Transverse colon (tissue), 4 donors: Measurements from ENCODE around the gene ST6GALNAC5. TPM values are rescaled to one million over a fixed set of nuclear protein-coding genes. Genes with fewer than 3 reads are reported as not detected.

Source experiments
- DNase-seq: peaks from one replicate; pipeline ENCODE4 v3.0.0-alpha.2; 2019
- H3K27ac ChIP-seq, 4 donors: fragments of 200-600 bp; sonication (generic); 2 replicates each; pipeline ENCODE4 v1.5.1; 2016 to 2018; ENCODE audit warnings: inconsistent platforms in 4 of 4
- H3K27me3 ChIP-seq: fragments of 200-600 bp; sonication (generic); 2 replicates; pipeline ENCODE4 v1.5.1; 2017; ENCODE audit warnings: inconsistent platforms
- H3K36me3 ChIP-seq, 4 donors: fragments of 200-600 bp; sonication (generic); 2 replicates each; pipeline ENCODE4 v1.5.1; 2017 to 2019; ENCODE audit warnings: inconsistent platforms in 4 of 4
- H3K4me1 ChIP-seq, 4 donors: fragments of 200-600 bp; sonication (generic); 2 replicates each; pipeline ENCODE4 v1.5.1; 2017 to 2020; ENCODE audit warnings: inconsistent platforms in 4 of 4
- H3K4me3 ChIP-seq, 4 donors: fragments of 200-600 bp; sonication (generic); 1 replicate in 1 of 4; 2 replicates in 3 of 4; pipeline versions ENCODE4 v1.5.1 to v1.6.1; 2017 to 2019; ENCODE audit warnings: inconsistent platforms in 4 of 4
- H3K9me3 ChIP-seq, 2 donors: fragments of 200-600 bp; sonication (generic); 2 replicates each; pipeline ENCODE4 v1.5.1; 2017 to 2019; ENCODE audit warnings: inconsistent platforms in 2 of 2
- EP300 ChIP-seq: sonication (generic); formaldehyde crosslinking; IDR thresholded peaks from one replicate; pipeline ENCODE4 v1.6.1; 2017; ENCODE audit warnings: antibody characterized with exemption, low read depth
- POLR2A ChIP-seq: fragments of 450-650 bp; IDR thresholded peaks from one replicate; pipeline ENCODE4 v1.6.1; 2016; ENCODE audit warnings: antibody characterized with exemption, mild to moderate bottlenecking, moderate library complexity
- POLR2AphosphoS5 ChIP-seq, 3 donors: sonication (generic); formaldehyde crosslinking; IDR thresholded peaks; one replicate each; pipeline ENCODE4 v1.6.1; 2016; ENCODE audit warnings: antibody characterized with exemption in 3 of 3
- WGBS, 2 donors: methylation state at CpG; one replicate each; pipeline ENCODE4 v1.1.5; 2018; ENCODE audit warnings: low coverage in 1 of 2; 5-methylcytosine and 5-hydroxymethylcytosine counted together
- in situ Hi-C, 4 donors: fragments of 200-750 bp; cut with MboI; loops; one replicate each; pipeline versions ENCODE4 v1.15.0 to v1.15.1; 2017; ENCODE audit warnings: low sequenced_read_pairs in 3 of 4, low pct_ligation_motif_present in 1 of 4, low pct_unique_long_range_greater_than_20kb in 1 of 4
- intact Hi-C: fragments of 100-400 bp; cut with DNase I; formaldehyde crosslinking; loops from one replicate; pipeline ENCODE4 v1.15.1; 2023; ENCODE audit warnings: low total_unique reads
- total RNA-seq, 4 donors: library from RNA; depleted of rRNA; stranded (reverse); fragments of >200 nt; gene quantifications; one replicate each; pipeline ENCODE4 v1.1.0, GENCODE V29; 2016
- TF ChIP-seq, protein P1 (sequence below), 5 experiments: fragments of 200-600 bp in 3 of 5; fragments of 450-650 bp in 2 of 5; sonication (generic) in 3 of 5; IDR thresholded peaks; 1 replicate in 2 of 5; 2 replicates in 3 of 5; pipeline ENCODE4 v1.5.1; 2016 to 2017; ENCODE audit warnings: antibody characterized with exemption in 5 of 5, inconsistent platforms in 3 of 5, mild to moderate bottlenecking in 2 of 5, moderate library complexity in 1 of 5

Gene ST6GALNAC5
- total RNA-seq, 4 donors from 2014 or later, result 0.80 to 12.3 (median 1.9) TPM

DNA sequence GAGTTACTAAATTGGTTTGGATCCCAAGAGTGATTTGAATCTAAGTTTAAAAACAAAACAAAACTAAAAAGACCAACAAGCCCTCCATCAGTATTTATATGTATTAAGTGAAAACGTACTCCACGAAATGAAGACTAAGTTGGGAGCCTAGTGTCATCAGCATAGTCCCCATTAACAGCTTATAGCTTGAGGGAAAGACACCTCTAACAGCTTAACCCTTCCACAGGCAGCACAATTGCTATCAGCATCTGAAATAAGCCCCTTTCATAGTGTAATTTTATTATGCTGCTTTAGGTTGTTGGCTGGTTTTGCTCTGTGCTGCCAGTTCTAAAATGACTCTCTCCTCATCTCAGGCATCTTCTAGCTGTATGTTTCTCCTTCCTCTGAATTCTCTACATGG lies 25.8 kb upstream of the ST6GALNAC5 start:
- Histone ChIP-seq H3K27ac (no peak overlapping the region), H3K27me3 (no peaks in the 10 kb centered on the region), H3K9me3 (no peaks in the 10 kb centered on the region), H3K4me3 (no peak overlapping the region), H3K4me1 (no peaks in the 10 kb centered on the region), H3K36me3 (no peaks in the 10 kb centered on the region)
- in situ Hi-C loops, result no loop called here
- intact Hi-C loops, result no loop called here
- TF ChIP-seq POLR2AphosphoS5 (IDR thresholded peaks at IDR 0.05) (no peak), EP300 (no peak), POLR2A (no peak)
- TF ChIP-seq, protein P1, sequence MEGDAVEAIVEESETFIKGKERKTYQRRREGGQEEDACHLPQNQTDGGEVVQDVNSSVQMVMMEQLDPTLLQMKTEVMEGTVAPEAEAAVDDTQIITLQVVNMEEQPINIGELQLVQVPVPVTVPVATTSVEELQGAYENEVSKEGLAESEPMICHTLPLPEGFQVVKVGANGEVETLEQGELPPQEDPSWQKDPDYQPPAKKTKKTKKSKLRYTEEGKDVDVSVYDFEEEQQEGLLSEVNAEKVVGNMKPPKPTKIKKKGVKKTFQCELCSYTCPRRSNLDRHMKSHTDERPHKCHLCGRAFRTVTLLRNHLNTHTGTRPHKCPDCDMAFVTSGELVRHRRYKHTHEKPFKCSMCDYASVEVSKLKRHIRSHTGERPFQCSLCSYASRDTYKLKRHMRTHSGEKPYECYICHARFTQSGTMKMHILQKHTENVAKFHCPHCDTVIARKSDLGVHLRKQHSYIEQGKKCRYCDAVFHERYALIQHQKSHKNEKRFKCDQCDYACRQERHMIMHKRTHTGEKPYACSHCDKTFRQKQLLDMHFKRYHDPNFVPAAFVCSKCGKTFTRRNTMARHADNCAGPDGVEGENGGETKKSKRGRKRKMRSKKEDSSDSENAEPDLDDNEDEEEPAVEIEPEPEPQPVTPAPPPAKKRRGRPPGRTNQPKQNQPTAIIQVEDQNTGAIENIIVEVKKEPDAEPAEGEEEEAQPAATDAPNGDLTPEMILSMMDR (IDR thresholded peaks at IDR 0.05), result no peak
- no peak for DNase-seq
- 20 to 50% methylated on average over 2 of the region's 2 CpGs for whole genome bisulfite sequencing, 2 donors

DNA sequence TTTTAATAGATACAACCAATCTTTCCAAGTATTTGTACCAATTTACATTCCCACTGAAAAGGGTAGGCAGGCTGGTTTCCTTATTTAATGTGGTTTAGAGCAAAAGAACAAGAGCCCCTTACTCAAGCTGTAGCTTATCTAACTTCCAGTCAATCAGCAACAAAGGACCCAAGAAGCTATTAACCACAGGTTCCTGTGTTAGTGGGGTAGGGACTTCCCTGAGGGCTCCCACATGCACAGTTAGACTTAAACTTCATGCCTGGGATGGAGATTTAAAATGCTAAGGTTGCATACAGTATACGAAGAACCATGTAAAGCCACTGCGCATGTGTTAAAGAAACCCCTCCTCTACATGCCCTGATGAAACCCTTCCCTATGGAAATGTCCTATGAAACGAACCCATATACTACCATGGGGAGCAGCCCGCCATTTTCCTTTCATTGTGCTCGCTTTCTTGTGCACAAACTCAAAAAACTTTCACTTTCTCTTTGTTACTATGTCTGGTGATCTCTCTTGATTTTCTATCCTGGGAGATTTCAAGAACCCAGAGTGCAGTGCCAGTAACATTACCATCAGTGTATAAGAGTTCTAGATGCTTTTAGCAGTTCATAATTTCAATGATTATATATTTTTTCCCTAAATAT lies 23.3 kb upstream of the ST6GALNAC5 start:
- WGBS, 2 donors, result 77 to 88% methylated on average over 5 of the region's 5 CpGs
- in situ Hi-C loops (no loop called here), intact Hi-C loops (no loop called here)
- Histone ChIP-seq H3K9me3 (no peaks in the 10 kb centered on the region), H3K4me3 (no peak overlapping the region), H3K36me3 (no peaks in the 10 kb centered on the region), H3K4me1 (no peaks in the 10 kb centered on the region), H3K27me3 (no peaks in the 10 kb centered on the region), H3K27ac (no peak overlapping the region)
- TF ChIP-seq POLR2AphosphoS5 (IDR thresholded peaks at IDR 0.05), result no peak
- no peak for TF ChIP-seq POLR2A
- TF ChIP-seq, protein P1 (IDR thresholded peaks at IDR 0.05), result no peak
- no peak for TF ChIP-seq EP300
- no peak for DNase-seq

DNA sequence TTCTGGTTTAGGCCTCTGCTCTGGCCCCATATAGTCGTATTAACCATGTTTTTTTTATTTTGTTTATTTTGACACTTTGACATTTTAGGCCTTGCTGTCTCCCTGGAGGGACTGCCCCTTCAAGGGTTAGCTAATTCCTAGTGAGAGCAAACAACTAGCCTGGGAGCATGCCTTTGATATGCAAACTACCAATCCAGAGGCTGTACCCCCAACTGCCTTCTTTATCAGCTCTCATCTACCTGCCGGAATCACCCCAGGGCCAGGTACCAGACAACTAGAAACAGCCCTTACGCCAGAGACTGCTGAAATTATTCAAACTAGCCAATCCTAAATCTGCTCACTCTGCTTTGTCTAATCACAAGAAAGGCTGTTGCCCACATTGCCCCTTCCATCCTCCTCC lies 13.0 kb upstream of the ST6GALNAC5 start:
- no peak overlapping the region for H3K4me3 ChIP-seq
- WGBS, 2 donors, result 70 to 78% methylated on average over 3 of the region's 3 CpGs
- no peaks in the 10 kb centered on the region for H3K4me1 ChIP-seq
- H3K27me3 ChIP-seq, result no peaks in the 10 kb centered on the region
- no peak overlapping the region for H3K27ac ChIP-seq
- no peak for TF ChIP-seq POLR2AphosphoS5 (IDR thresholded peaks at IDR 0.05)
- no peak for TF ChIP-seq EP300
- TF ChIP-seq POLR2A, result no peak
- TF ChIP-seq, protein P1 (IDR thresholded peaks at IDR 0.05), result no peak
- H3K9me3 ChIP-seq, result no peaks in the 10 kb centered on the region
- no peaks in the 10 kb centered on the region for H3K36me3 ChIP-seq
- DNase-seq, result no peak
- in situ Hi-C loops (no loop called here), intact Hi-C loops (no loop called here)

DNA sequence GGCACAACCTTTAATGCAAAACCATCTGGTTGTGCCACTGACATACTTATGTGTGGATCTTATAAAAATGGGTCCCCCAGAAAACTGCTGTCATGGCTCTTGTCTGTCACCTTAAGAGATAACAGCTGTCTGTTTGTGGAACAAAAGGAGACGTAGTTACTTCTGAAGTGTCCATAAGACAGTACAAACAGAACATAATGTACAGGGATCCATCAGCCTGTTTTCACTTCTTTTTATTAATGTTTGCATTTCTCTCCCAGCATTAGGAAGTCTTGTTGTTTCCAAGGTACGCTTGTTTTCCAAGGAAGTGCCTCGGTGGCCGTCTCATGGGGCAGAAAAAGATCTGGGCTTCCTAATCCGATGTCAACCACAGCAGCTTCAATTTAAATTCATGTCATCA lies 11.2 kb upstream of the ST6GALNAC5 start:
- DNase-seq, result no peak
- 60 to 65% methylated on average over 5 of the region's 5 CpGs for WGBS, 2 donors
- intact Hi-C loops, result no loop called here
- Histone ChIP-seq H3K27me3 (no peaks in the 10 kb centered on the region), H3K4me1 (no peaks in the 10 kb centered on the region), H3K4me3 (no peak overlapping the region), H3K9me3 (no peaks in the 10 kb centered on the region), H3K36me3 (no peaks in the 10 kb centered on the region), H3K27ac (no peak overlapping the region)
- in situ Hi-C loops, result no loop called here
- TF ChIP-seq POLR2A (no peak), POLR2AphosphoS5 (IDR thresholded peaks at IDR 0.05) (no peak), EP300 (no peak)
- TF ChIP-seq, protein P1 (IDR thresholded peaks at IDR 0.05), result no peak
